ENCODE results near the gene CPED1.

The CPED1 gene

DNA sequence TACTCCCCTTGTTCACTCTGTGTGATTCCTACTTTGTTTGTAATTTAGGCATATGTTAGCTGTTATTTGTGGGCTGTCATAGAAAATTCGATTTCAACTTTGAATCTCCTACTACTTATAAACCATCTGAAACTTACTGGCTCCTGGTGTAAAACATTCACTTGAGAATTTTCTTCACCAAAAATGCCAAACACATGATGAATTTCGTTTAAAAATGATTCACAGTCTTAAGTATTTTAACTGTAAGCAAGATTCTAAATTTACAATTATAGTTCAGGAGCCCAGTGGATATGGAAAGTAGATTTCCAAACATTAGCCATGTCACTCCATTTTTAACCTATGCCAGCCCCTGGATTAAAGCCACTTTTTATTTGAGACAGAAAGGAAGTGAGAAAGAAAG lies 3.1 kb downstream of the CPED1 start:
- TF ChIP-seq, protein P1, sequence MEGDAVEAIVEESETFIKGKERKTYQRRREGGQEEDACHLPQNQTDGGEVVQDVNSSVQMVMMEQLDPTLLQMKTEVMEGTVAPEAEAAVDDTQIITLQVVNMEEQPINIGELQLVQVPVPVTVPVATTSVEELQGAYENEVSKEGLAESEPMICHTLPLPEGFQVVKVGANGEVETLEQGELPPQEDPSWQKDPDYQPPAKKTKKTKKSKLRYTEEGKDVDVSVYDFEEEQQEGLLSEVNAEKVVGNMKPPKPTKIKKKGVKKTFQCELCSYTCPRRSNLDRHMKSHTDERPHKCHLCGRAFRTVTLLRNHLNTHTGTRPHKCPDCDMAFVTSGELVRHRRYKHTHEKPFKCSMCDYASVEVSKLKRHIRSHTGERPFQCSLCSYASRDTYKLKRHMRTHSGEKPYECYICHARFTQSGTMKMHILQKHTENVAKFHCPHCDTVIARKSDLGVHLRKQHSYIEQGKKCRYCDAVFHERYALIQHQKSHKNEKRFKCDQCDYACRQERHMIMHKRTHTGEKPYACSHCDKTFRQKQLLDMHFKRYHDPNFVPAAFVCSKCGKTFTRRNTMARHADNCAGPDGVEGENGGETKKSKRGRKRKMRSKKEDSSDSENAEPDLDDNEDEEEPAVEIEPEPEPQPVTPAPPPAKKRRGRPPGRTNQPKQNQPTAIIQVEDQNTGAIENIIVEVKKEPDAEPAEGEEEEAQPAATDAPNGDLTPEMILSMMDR (conservative IDR thresholded peaks at IDR 0.05; ENCODE audit: low read depth, low read length), result no peak
- DNase-seq (ENCODE audit: low read depth), result peak; percentile 72
- peak overlapping the region; percentile 64 for H3K4me3 ChIP-seq (ENCODE audit: low read depth, low read length)

DNA sequence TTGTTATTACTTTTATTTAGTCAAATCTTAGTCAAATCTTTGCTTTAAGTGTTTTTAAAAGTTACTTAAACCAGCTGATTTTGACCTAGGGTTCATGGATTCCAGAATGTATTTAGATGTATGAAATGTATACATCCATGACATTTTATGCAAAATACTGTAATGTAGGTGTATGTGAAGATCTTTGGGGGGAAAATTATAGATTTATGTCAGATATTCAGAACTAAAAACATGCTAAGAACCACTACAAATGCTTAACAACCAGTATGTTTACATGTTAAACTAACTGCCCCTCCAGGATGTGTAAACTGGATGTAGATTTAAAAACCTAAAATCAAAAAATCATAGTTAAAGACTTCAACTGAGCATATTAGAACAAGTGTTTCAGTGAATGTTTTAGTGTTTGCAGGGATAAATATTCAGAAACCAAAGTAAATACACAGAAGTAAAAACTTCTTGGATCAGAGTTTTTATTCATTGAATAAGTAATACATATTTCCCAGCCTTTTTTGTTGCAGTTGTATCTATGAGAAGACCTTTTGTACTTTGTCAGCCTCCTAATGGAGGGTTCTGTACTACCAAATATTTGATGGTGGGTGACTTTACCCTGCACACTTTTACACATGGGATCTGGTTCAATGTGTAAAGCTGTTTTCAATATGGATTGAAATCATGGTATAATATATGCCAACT lies 3.9 kb downstream of the CPED1 start:
- DNase-seq (ENCODE audit: low read depth), result no peak
- TF ChIP-seq, protein P1 (conservative IDR thresholded peaks at IDR 0.05; ENCODE audit: low read depth, low read length), result no peak
- peak overlapping the region; percentile 12 for H3K4me3 ChIP-seq (ENCODE audit: low read depth, low read length)

DNA sequence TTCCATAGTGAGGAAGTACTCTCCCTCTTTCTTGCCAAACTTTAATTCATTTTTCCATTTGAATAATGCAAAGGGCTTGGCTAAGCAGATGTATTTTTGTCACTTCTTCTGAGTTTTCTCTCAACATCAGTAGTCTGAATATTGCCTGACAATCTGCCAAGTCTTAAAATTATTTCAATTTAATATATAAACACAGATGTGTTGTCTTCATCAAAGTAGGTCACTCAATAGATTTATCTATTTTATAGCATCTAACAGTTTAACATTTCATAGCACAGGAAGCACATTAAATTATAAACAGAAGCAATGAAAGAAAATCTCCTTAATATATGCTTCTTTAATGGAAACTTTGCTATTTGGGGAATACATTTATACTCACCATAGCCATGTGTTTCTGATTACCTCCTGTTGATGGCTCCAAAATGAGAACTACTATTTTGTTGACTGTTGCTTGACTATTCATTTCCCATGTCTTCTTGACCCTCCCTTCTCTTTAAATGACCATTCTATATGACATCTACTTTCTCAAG lies 4.5 kb downstream of the CPED1 start:
- TF ChIP-seq, protein P1 (conservative IDR thresholded peaks at IDR 0.05; ENCODE audit: low read depth, low read length), result no peak
- no peak overlapping the region for H3K4me3 ChIP-seq (ENCODE audit: low read depth, low read length)
- no peak for DNase-seq (ENCODE audit: low read depth)

DNA sequence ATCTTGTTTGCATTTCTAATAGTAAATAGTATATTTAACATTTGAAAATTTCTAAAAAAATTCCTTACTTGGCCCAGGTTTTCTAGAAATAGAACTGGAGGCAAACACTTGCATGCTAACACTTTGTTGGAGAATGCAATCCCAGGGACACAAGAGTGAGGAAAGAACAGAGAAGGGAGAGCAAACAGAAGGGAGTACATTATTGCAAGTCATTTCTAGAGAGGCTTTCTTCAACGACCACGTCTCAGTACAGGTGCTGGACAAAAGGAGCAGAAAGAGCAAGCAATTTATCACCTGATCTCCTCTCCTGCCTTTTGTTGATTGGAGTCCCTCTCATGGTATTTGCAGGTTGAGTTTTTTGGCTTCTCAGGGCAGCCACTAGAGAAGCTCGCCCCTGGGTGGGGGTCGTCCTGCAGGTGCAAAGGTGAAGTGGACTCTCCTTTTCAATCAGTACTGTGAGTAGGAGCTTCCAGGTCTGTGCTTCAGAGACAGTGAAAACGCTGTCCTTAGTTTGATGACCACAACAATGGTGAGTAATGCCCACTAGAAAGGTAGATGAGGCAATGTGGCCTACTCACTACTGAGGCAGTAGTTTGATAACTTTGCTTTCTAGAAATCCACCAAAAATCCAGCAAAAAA lies 5.2 kb downstream of the CPED1 start:
- TF ChIP-seq, protein P1 (conservative IDR thresholded peaks at IDR 0.05; ENCODE audit: low read depth, low read length), result no peak
- no peak overlapping the region for H3K4me3 ChIP-seq (ENCODE audit: low read depth, low read length)
- DNase-seq (ENCODE audit: low read depth), result peak; percentile 34

DNA sequence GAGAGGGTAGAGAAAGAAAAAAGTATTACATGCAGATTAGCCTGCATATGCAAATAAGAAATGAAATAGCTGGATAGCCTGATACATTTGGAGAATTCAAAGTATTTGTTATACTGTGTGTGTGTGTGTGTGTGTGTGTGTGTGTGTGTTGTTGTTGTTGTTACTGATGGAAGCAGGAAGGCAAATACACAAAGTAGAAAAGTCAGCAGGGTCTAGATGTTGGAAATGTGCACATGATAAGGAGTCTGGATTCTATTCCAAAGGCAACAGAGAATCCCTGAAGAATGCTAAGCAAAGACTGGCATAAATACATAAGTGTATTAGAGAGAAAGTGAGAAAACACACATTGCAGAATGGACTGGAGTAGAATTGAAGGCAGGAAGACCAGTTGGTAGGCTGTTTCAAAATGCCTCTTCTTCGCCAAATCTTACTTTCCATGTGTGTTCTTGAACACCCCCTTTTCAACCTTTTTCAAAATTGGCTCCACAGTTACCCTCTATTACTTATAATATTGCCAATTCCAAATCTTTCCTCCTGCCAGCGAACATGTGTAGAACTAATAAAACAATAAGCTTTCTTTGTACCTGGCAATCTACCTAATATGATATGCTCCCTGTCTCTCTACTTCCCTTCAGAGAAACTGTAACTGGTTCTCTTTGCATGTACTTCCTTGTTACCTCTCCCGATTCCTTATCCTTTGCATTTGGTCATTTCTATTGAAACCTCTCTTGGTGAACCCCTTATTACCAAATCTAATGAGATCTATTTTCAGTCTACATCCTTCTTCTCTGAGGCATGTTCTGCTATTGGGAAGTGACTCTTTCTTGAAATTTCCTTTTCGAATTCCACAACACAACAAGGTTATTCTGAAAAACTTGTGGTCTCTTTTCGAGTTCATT lies 6.2 kb downstream of the CPED1 start:
- no peak for DNase-seq (ENCODE audit: low read depth)
- no peak overlapping the region for H3K4me3 ChIP-seq (ENCODE audit: low read depth, low read length)
- TF ChIP-seq, protein P1 (conservative IDR thresholded peaks at IDR 0.05; ENCODE audit: low read depth, low read length), result no peak

DNA sequence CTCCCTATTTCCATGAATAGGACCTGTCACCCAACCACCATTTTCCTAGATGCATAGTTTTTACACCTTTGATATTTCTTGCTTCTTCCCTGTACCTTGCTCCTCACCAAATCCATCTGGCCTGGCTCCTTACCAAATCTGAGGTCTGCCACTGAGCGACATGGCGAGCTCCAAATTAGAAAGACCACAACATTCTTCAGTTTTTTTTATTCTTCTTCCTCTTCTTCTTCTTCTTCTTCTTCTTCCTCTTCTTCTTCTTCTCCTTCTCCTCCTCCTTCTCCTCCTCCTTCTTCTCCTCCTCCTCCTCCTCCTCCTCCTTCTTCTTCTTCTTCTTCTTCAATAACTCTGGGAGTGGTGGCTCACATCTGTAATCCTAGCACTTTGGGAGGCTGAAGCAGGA lies 7.1 kb downstream of the CPED1 start:
- no peak overlapping the region for H3K4me3 ChIP-seq (ENCODE audit: low read depth, low read length)
- TF ChIP-seq, protein P1 (conservative IDR thresholded peaks at IDR 0.05; ENCODE audit: low read depth, low read length), result no peak
- DNase-seq (ENCODE audit: low read depth), result no peak
